OCI-LY1 (cell line): ENCODE results near the gene PRR15L.

ENCODE experiments used
- H2AFZ ChIP-seq: fragments of 200-600 bp; sonication (generic), shearing (Covaris generic); 2 replicates; pipeline ENCODE4 v1.6.0; 2014; ENCODE audit warnings: antibody characterized with exemption, mild to moderate bottlenecking, low read length
- H3F3A ChIP-seq: fragments of 200-600 bp; sonication (generic), shearing (Covaris generic); 2 replicates; pipeline ENCODE4 v1.6.0; 2014; ENCODE audit warnings: mild to moderate bottlenecking, antibody characterized with exemption, low read length, moderate library complexity; ENCODE audit not compliant: insufficient read depth
- H3K27ac ChIP-seq: fragments of 200-600 bp; sonication (generic); 2 replicates; pipeline ENCODE4 v1.5.1; 2014; ENCODE audit warnings: low read length, mixed run types, mild to moderate bottlenecking, low read depth; ENCODE audit not compliant: poor library complexity, severe bottlenecking
- H3K27me3 ChIP-seq: fragments of 200-600 bp; sonication (generic); 2 replicates; pipeline ENCODE4 v1.6.0; 2014; ENCODE audit warnings: antibody characterized with exemption, mild to moderate bottlenecking, low read length, moderate library complexity; ENCODE audit not compliant: insufficient read depth
- H3K36me3 ChIP-seq: fragments of 200-600 bp; sonication (generic); 2 replicates; pipeline ENCODE4 v1.6.1; 2014; ENCODE audit warnings: mild to moderate bottlenecking, antibody characterized with exemption, low read length, moderate library complexity, mixed read lengths; ENCODE audit not compliant: insufficient read depth
- H3K4me1 ChIP-seq: fragments of 200-600 bp; sonication (generic); 2 replicates; pipeline ENCODE4 v1.5.1; 2014; ENCODE audit warnings: mild to moderate bottlenecking, low read length, moderate library complexity; ENCODE audit not compliant: insufficient read depth, severe bottlenecking
- H3K4me2 ChIP-seq: fragments of 200-600 bp; sonication (generic), shearing (Covaris generic); 2 replicates; pipeline ENCODE4 v1.6.1; 2014; ENCODE audit warnings: low read length
- H3K4me3 ChIP-seq: fragments of 200-600 bp; sonication (generic); 2 replicates; pipeline ENCODE4 v1.5.1; 2014; ENCODE audit warnings: low read length, low read depth, mild to moderate bottlenecking, mixed read lengths; ENCODE audit not compliant: poor library complexity, severe bottlenecking
- H3K79me2 ChIP-seq: fragments of 200-600 bp; shearing (Covaris generic); 2 replicates; pipeline ENCODE4 v1.6.1; 2016; ENCODE audit warnings: mixed run types, low read length, mixed read lengths; ENCODE audit not compliant: insufficient read depth
- H3K9ac ChIP-seq: fragments of 200-600 bp; sonication (generic), shearing (Covaris generic); 2 replicates; pipeline ENCODE4 v1.6.1; 2014; ENCODE audit warnings: mild to moderate bottlenecking, low read length, mixed read lengths
- H3K9me2 ChIP-seq: fragments of 200-600 bp; sonication (generic), shearing (Covaris generic); 2 replicates; pipeline ENCODE4 v1.6.1; 2014; ENCODE audit warnings: low read depth, mild to moderate bottlenecking, low read length, mixed read lengths
- H3K9me3 ChIP-seq: fragments of 200-600 bp; shearing (Covaris generic); 2 replicates; pipeline ENCODE4 v1.6.1; 2014; ENCODE audit warnings: low read length, mixed read lengths
- H4K20me1 ChIP-seq: fragments of 200-600 bp; sonication (generic), shearing (Covaris generic); 2 replicates; pipeline ENCODE4 v1.6.0; 2016; ENCODE audit warnings: mild to moderate bottlenecking, low read length; ENCODE audit not compliant: insufficient read depth
- EZH2 ChIP-seq: fragments of 200-600 bp; sonication (generic), shearing (Covaris generic); IDR thresholded peaks from 2 replicates; pipeline ENCODE4 v1.8.0; 2017; ENCODE audit warnings: borderline replicate concordance, mixed run types, mild to moderate bottlenecking, antibody characterized with exemption, low read length, moderate library complexity, mixed read lengths
- TF ChIP-seq, protein P1 (sequence below): fragments of 200-600 bp; sonication (generic), shearing (Covaris generic); IDR thresholded peaks from 2 replicates; pipeline ENCODE4 v1.5.1; 2017; ENCODE audit warnings: mild to moderate bottlenecking, antibody characterized with exemption, low read length, moderate library complexity, mixed read lengths

Gene PRR15L

DNA sequence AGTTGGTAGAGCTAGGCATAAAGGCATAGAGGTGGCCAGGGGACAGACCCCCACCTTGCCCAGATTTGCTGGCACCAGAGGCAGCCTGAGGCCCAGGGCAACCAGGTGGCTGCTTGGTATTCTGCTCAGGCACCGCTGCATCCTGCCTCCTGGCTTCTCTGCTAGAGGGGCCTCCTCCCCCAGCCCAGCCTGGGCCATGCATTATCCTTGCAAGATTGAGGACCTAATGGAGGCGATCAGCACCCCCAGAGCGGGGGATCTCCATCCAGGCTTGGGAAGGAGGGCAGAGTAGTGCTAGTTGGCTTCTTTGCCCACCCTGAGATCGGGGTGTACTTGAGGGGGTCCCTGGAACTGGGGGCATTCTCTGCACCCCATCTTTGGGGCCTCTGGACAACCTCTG is 37.0 kb upstream of the PRR15L start:
- no peak for TF ChIP-seq EZH2
- TF ChIP-seq, protein P1, sequence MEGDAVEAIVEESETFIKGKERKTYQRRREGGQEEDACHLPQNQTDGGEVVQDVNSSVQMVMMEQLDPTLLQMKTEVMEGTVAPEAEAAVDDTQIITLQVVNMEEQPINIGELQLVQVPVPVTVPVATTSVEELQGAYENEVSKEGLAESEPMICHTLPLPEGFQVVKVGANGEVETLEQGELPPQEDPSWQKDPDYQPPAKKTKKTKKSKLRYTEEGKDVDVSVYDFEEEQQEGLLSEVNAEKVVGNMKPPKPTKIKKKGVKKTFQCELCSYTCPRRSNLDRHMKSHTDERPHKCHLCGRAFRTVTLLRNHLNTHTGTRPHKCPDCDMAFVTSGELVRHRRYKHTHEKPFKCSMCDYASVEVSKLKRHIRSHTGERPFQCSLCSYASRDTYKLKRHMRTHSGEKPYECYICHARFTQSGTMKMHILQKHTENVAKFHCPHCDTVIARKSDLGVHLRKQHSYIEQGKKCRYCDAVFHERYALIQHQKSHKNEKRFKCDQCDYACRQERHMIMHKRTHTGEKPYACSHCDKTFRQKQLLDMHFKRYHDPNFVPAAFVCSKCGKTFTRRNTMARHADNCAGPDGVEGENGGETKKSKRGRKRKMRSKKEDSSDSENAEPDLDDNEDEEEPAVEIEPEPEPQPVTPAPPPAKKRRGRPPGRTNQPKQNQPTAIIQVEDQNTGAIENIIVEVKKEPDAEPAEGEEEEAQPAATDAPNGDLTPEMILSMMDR: no peak
- no peak overlapping the region for H2AFZ ChIP-seq

DNA sequence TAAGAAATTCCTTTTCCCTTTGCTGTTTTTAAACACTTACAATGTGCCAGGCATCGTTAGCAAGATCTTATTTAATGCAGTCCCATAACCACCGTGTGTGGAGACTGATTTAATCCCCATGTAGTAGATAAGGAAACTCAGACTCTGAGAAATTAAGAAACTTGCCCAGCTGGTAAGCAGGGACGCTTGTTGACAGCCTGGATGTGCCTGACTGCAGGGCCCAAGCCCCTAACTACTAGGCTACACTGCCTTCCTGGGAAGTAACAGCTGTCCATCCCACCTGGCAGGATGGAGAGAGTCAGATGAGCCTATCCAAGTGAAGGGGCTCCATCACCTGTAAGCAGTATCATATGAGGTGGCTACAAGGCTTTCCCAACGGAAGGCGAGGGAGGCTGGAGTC is 36.3 kb upstream of the PRR15L start:
- Histone ChIP-seq H3K79me2 (no peaks in the 10 kb centered on the region), H3K4me3 (no peak overlapping the region), H3K27me3 (no peaks in the 10 kb centered on the region; the same call in 1 of the 2 replicates), H3F3A (no peaks in the 10 kb centered on the region), H3K4me2 (no peak overlapping the region), H3K27ac (no peak overlapping the region), H3K36me3 (no peaks in the 10 kb centered on the region), H3K9me2 (no peaks in the 10 kb centered on the region), H3K9me3 (no peaks in the 10 kb centered on the region), H3K9ac (no peak overlapping the region), H3K4me1 (no peaks in the 10 kb centered on the region), H2AFZ (no peak overlapping the region), H4K20me1 (no peaks in the 10 kb centered on the region)
- TF ChIP-seq, protein P1: no peak
- TF ChIP-seq EZH2: no peak

More for the DNA sequence above, 37.0 kb upstream of the PRR15L start:
- no peaks in the 10 kb centered on the region for H4K20me1 ChIP-seq
- H3K79me2 ChIP-seq: no peaks in the 10 kb centered on the region
- H3K4me1 ChIP-seq: no peaks in the 10 kb centered on the region
- H3K27ac ChIP-seq: no peak overlapping the region
- H3K27me3 ChIP-seq: no peaks in the 10 kb centered on the region; the same call in 1 of the 2 replicates
- H3K4me3 ChIP-seq: no peak overlapping the region
- no peaks in the 10 kb centered on the region for H3F3A ChIP-seq
- no peak overlapping the region for H3K4me2 ChIP-seq
- no peaks in the 10 kb centered on the region for H3K9me3 ChIP-seq
- H3K9ac ChIP-seq: no peak overlapping the region
- no peaks in the 10 kb centered on the region for H3K9me2 ChIP-seq
- H3K36me3 ChIP-seq: no peaks in the 10 kb centered on the region

DNA sequence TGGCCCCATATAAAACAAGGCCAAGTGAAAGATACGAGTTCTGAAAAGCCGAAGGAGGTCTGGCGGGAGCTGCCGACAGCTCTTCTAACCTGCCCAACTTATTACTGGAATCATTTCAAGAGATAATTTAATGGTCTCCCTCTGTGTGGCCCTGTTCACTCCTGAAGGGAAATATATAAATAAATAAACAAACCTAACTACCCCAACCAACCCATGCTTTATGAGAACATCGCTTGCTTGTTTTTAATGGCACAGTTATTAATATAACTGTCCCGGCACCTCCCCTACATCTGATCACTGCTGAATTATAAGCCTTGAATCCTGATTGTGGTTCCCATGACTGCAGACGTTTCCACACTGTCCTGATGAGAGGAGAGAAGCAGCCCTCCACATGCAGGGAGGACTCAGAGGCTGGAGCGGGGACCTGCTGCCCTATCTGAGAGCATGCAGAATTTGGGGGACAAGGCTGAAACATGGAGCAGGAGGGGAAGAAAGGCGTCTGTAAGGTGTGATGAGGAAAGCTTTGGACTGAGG is 35.4 kb upstream of the PRR15L start:
- no peak overlapping the region for H2AFZ ChIP-seq
- no peaks in the 10 kb centered on the region for H4K20me1 ChIP-seq
- no peak overlapping the region for H3K9ac ChIP-seq
- no peaks in the 10 kb centered on the region for H3K4me1 ChIP-seq
- H3K4me2 ChIP-seq: no peak overlapping the region
- no peak overlapping the region for H3K4me3 ChIP-seq
- TF ChIP-seq EZH2: no peak
- TF ChIP-seq, protein P1: no peak
- no peaks in the 10 kb centered on the region; the same call in 1 of the 2 replicates for H3K27me3 ChIP-seq
- no peak overlapping the region for H3K27ac ChIP-seq
- no peaks in the 10 kb centered on the region for H3K79me2 ChIP-seq
- no peaks in the 10 kb centered on the region for H3K9me2 ChIP-seq
- no peaks in the 10 kb centered on the region for H3K9me3 ChIP-seq
- H3F3A ChIP-seq: no peaks in the 10 kb centered on the region
- H3K36me3 ChIP-seq: no peaks in the 10 kb centered on the region
